Stimulated activated memory B cell treated with anti-CD40 and anti-IgM and Interleukin-4, amounts not matched to agents 10 μg/mL and 1 μg/mL and 100 μg/mL, for 72 hours (primary cell): ENCODE measurements around the gene PRRC2C.
A peak's percentile ranks its signal among the peaks of the same experiment; 100 is the strongest.
"Not testable (repeated sequence)": the region's sequence is repeated elsewhere in the genome, so short reads cannot be mapped to it uniquely, and the experiment has no call there.

Experiments used
- ATAC-seq: fragments of 150-1000 bp; cut with Tn5 transposase; 2 replicates; pipeline ENCODE4 v1.10.0; 2021
- H3K27ac Mint-ChIP-seq: one replicate; pipeline ENCODE4 v1.8.0; 2022; ENCODE audit warnings: mild to moderate bottlenecking, mixed read lengths
- H3K27me3 Mint-ChIP-seq: one replicate; pipeline ENCODE4 v1.8.0; 2022; ENCODE audit warnings: mixed read lengths
- H3K36me3 Mint-ChIP-seq: one replicate; pipeline ENCODE4 v1.8.0; 2022; ENCODE audit warnings: mixed read lengths
- H3K4me1 Mint-ChIP-seq: one replicate; pipeline ENCODE4 v1.8.0; 2022; ENCODE audit warnings: mixed read lengths
- H3K4me3 Mint-ChIP-seq: one replicate; pipeline ENCODE4 v1.8.0; 2022; ENCODE audit warnings: mild to moderate bottlenecking, moderate library complexity, mixed read lengths
- H3K9me3 Mint-ChIP-seq: one replicate; pipeline ENCODE4 v1.8.0; 2022; ENCODE audit warnings: mixed read lengths

The PRRC2C gene

DNA sequence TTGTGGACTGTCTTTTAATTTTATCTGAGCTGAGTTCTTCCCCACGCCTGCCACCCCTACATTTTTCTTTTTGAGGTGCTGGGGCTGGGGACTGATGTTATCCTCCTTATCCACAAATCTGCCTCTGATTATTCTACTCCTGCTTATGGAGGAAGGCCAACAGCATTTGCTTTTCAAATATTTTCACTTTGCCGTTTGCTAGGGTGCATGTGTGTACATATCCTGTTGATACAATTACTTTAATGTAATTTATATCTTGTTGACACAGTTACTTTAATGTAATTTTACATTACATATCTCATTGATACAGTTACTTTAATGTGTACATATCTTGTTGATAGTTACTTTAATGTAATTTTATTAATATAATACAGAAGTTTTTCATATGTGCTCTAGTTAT is 36.2 kb downstream of the PRRC2C start:
- H3K4me1 Mint-ChIP-seq = no peaks in the 10 kb centered on the region
- H3K4me3 Mint-ChIP-seq = no peak overlapping the region
- ATAC-seq = no peak
- H3K9me3 Mint-ChIP-seq = no peaks in the 10 kb centered on the region
- no peak overlapping the region for H3K27ac Mint-ChIP-seq
- H3K27me3 Mint-ChIP-seq = no peaks in the 10 kb centered on the region
- H3K36me3 Mint-ChIP-seq = peaks cover 35% of the 10 kb centered on the region

DNA sequence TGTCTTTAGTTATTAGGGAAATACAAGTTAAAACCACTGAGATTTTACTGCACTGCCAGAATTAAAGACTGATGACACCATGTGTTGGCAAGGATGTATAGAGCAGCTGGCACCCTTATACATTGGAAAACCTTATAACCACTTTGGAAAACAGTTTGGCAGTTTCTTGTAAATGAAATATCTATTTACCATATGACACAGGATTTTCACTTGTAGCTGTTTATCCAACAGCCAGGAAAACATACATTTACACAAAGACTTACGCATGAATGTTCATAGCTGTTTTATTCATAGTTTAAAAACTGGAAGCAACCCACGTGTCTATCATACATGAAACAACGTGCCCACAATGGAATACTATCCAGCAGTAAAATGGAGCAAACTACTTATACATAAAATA is 45.3 kb downstream of the PRRC2C start:
- peaks cover 65% of the 10 kb centered on the region for H3K36me3 Mint-ChIP-seq
- no peaks in the 10 kb centered on the region for H3K4me1 Mint-ChIP-seq
- no peak overlapping the region for H3K27ac Mint-ChIP-seq
- ATAC-seq = no peak
- no peaks in the 10 kb centered on the region for H3K27me3 Mint-ChIP-seq
- H3K9me3 Mint-ChIP-seq = no peaks in the 10 kb centered on the region
- no peak overlapping the region for H3K4me3 Mint-ChIP-seq

DNA sequence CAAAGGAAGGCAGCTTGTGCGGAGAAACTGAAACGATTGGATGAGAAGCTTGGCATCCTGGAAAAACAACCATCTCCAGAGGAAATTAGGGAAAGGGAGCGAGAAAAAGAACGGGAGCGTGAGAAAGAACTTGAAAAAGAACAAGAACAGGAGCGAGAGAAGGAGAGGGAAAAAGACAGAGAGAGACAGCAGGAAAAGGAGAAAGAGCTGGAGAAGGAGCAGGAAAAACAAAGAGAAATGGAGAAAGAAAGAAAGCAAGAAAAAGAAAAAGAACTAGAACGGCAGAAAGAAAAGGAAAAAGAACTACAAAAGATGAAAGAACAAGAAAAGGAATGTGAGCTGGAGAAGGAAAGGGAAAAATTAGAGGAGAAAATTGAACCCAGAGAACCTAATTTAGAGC is 47.2 kb downstream of the PRRC2C start:
- peaks cover 63% of the 10 kb centered on the region for H3K36me3 Mint-ChIP-seq
- no peak overlapping the region for H3K4me3 Mint-ChIP-seq
- no peak overlapping the region for H3K27ac Mint-ChIP-seq
- no peak for ATAC-seq
- H3K9me3 Mint-ChIP-seq = no peaks in the 10 kb centered on the region
- no peaks in the 10 kb centered on the region for H3K4me1 Mint-ChIP-seq
- no peaks in the 10 kb centered on the region for H3K27me3 Mint-ChIP-seq

DNA sequence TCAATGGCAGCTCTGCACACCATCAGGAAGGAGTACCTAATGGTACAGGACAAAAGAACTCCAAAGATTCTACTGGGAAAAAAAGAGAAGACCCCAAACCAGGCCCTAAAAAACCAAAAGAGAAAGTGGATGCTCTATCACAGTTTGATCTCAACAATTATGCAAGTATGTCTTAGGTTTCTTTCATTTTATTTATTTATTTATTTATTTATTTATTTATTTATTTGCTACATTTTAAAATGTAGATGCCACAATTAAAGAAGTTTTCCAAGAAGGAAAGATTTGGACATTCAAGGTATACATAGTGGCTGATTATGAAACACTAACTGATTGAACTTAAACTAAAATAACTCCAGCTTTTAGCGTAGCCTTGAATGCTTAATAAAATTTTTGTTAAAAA is 60.2 kb downstream of the PRRC2C start:
- Mint-ChIP-seq H3K36me3 (peaks cover 56% of the 10 kb centered on the region), H3K9me3 (no peaks in the 10 kb centered on the region), H3K4me1 (peaks cover 7% of the 10 kb centered on the region), H3K27me3 (no peaks in the 10 kb centered on the region), H3K27ac (no peak overlapping the region), H3K4me3 (no peak overlapping the region)
- ATAC-seq = no peak

DNA sequence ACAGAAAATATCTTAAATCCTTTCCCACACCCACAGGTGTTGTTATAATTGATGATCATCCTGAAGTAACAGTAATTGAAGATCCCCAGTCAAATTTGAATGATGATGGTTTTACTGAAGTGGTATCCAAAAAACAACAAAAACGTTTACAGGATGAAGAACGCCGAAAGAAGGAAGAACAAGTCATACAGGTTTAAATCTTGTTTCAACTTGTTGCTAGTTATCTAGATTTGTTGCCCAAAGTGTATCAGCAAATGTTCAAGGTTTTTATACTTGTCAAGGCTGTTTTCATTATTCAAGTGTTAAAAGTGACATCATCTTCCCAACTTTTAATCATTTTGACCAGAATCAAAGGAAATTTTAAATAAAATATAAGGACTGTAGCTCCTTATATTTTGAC is 64.7 kb downstream of the PRRC2C start:
- peaks cover under 1% of the 10 kb centered on the region for H3K9me3 Mint-ChIP-seq
- H3K4me3 Mint-ChIP-seq = no peak overlapping the region
- H3K27me3 Mint-ChIP-seq = no peaks in the 10 kb centered on the region
- no peak overlapping the region for H3K27ac Mint-ChIP-seq
- peaks cover 20% of the 10 kb centered on the region for H3K4me1 Mint-ChIP-seq
- no peak for ATAC-seq
- peaks cover 77% of the 10 kb centered on the region for H3K36me3 Mint-ChIP-seq

DNA sequence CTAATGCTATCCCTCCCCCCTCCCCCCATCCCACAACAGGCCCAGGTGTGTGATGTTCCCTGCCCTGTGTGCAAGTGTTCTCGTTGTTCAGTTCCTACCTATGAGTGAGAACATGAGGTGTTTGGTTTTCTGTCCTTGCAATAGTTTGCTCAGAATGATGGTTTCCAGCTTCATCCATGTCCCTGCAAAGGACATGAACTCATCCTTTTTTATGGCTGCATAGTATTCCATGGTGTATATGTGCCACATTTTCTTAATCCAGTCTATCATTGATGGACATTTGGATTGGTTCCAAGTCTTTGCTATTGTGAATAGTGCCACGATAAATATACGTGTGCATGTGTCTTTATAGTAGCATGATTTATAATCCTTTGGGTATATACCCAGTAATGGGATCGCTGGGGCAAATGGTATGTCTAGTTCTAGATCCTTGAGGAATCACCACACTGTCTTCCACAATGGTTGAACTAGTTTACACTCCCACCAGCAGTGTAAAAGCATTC is 65.3 kb downstream of the PRRC2C start:
- Mint-ChIP-seq H3K36me3 (peaks cover 77% of the 10 kb centered on the region), H3K4me1 (peaks cover 20% of the 10 kb centered on the region)
- not testable (repeated sequence) for H3K4me3 Mint-ChIP-seq, H3K27ac Mint-ChIP-seq, H3K9me3 Mint-ChIP-seq, H3K27me3 Mint-ChIP-seq, ATAC-seq

DNA sequence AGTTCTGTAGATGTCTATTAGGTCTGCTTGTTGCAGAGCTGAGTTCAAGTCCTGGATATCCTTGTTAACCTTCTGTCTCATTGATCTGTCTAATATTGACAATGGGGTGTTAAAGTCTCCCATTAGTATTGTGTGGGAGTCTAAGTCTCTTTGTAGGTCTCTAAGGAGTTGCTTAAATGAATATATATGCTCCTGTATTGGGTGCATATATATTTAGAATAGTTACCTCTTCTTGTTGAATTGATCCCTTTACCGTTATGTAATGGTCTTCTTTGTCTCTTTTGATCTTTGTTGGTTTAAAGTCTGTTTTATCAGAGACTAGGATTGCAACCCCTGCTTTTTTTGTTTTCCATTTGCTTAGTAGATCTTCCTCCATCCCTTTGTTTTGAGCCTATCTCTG is 68.6 kb downstream of the PRRC2C start:
- Mint-ChIP-seq H3K4me1 (peaks cover 20% of the 10 kb centered on the region), H3K36me3 (peaks cover 88% of the 10 kb centered on the region)
- not testable (repeated sequence) for H3K27ac Mint-ChIP-seq, ATAC-seq, H3K27me3 Mint-ChIP-seq, H3K9me3 Mint-ChIP-seq, H3K4me3 Mint-ChIP-seq

DNA sequence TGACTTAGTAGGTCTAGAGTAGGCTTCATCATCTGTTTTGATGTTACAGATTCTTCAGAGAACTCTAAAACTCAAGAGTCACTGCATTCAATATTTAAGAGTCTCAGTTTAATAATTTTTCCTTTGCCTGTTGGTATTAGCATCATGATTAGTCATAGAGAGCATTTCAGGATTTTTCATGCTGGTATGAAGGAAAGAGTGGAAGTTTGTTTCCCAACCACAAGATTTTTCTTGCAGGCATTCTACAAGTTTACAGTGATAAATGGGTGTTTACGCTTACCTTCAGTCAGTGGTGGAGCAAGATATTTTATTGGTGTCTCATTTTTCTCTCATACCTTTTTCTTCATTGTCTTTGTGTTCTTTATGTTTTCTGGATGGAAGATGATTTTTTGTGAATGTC is 78.3 kb downstream of the PRRC2C start:
- no peak overlapping the region for H3K27ac Mint-ChIP-seq
- H3K4me3 Mint-ChIP-seq = no peak overlapping the region
- H3K36me3 Mint-ChIP-seq = peaks cover 20% of the 10 kb centered on the region
- no peaks in the 10 kb centered on the region for H3K9me3 Mint-ChIP-seq
- no peaks in the 10 kb centered on the region for H3K4me1 Mint-ChIP-seq
- H3K27me3 Mint-ChIP-seq = no peaks in the 10 kb centered on the region
- no peak for ATAC-seq

DNA sequence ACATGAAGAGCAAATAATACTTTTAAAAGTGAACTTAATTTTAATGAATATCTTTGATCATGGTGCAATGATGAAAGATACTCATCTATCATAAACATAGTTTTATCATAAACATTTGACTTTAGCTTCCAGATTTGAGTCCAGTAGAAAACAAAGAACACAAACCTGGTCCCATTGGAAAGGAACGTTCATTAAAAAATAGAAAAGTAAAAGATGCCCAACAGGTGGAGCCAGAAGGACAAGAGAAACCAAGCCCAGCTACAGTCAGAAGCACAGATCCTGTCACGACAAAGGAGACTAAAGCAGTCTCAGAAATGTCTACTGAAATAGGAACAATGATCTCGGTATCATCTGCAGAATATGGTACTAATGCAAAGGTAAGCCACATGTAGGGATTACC is 81.1 kb downstream of the PRRC2C start:
- H3K4me1 Mint-ChIP-seq = no peaks in the 10 kb centered on the region
- no peak overlapping the region for H3K27ac Mint-ChIP-seq
- no peaks in the 10 kb centered on the region for H3K9me3 Mint-ChIP-seq
- peaks cover 24% of the 10 kb centered on the region for H3K36me3 Mint-ChIP-seq
- no peaks in the 10 kb centered on the region for H3K27me3 Mint-ChIP-seq
- no peak for ATAC-seq
- H3K4me3 Mint-ChIP-seq = no peak overlapping the region

DNA sequence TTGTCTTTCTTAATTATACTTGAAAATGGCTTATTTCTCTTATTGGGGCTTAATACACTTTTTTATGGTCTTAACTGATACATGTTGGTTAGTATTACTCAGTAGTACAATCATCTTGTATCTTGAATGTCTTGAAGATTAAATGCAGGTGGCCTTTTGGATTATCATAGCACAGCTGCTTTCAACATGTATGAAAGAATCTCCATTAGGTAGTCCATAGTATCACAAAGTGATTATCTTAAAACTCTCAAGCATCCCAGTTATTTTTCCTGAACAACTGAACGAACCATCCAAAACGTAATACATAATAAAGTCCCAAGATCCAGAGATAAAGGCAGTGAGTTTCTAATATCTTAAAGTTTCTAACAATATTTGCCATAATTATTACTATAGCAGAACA is 85.0 kb downstream of the PRRC2C start:
- H3K4me3 Mint-ChIP-seq = no peak overlapping the region

DNA sequence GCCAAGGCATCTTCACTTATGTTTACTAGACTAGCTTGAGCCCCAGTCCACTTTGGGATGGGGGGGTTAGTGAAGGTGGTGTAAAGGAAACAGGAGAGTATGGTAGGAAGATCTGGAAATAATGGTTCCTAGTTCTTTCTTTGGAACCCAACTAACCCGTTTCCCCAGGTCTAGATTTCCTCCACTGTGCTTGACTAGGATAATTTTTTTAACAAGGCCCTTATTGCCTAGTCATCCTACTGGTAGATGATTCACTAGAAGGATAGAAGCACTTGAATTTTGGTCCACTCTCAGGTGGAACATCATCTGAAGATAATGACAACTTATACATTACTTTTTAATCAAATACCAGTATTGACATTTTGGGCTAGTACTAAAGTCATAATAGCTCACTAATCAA is 90.8 kb downstream of the PRRC2C start:
- H3K27me3 Mint-ChIP-seq = no peaks in the 10 kb centered on the region
- peak overlapping the region; percentile 37 for H3K27ac Mint-ChIP-seq
- no peaks in the 10 kb centered on the region for H3K4me1 Mint-ChIP-seq
- ATAC-seq = no peak
- no peak overlapping the region for H3K4me3 Mint-ChIP-seq
- H3K9me3 Mint-ChIP-seq = no peaks in the 10 kb centered on the region
- H3K36me3 Mint-ChIP-seq = peaks cover 53% of the 10 kb centered on the region

More for the DNA sequence above, 85.0 kb downstream of the PRRC2C start:
- no peak for ATAC-seq
- H3K27me3 Mint-ChIP-seq = no peaks in the 10 kb centered on the region
- no peaks in the 10 kb centered on the region for H3K4me1 Mint-ChIP-seq
- no peak overlapping the region for H3K27ac Mint-ChIP-seq
- no peaks in the 10 kb centered on the region for H3K9me3 Mint-ChIP-seq
- peaks cover 30% of the 10 kb centered on the region for H3K36me3 Mint-ChIP-seq

DNA sequence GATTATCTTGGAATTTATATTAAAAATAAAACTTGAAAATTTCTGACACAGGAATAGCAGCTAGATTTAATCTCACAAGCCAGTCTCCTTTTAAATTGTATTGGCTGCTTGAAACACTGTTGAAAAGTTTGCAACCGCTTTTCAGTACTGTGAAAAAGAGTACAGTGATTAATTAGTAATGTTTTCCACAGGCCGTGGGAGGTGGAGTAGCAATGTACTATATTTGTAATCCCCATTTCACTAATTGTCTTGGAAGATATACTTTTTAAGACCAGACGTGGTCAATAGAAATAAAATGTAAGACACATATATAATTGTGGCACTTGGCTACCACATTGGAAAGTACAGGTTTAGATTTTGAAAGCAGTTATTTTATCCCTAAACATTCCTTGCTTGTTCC is 95.9 kb downstream of the PRRC2C start:
- H3K9me3 Mint-ChIP-seq = no peaks in the 10 kb centered on the region
- no peak overlapping the region for H3K27ac Mint-ChIP-seq
- no peaks in the 10 kb centered on the region for H3K4me1 Mint-ChIP-seq
- ATAC-seq = no peak
- no peaks in the 10 kb centered on the region for H3K27me3 Mint-ChIP-seq
- no peak overlapping the region for H3K4me3 Mint-ChIP-seq
- H3K36me3 Mint-ChIP-seq = peaks cover 68% of the 10 kb centered on the region

DNA sequence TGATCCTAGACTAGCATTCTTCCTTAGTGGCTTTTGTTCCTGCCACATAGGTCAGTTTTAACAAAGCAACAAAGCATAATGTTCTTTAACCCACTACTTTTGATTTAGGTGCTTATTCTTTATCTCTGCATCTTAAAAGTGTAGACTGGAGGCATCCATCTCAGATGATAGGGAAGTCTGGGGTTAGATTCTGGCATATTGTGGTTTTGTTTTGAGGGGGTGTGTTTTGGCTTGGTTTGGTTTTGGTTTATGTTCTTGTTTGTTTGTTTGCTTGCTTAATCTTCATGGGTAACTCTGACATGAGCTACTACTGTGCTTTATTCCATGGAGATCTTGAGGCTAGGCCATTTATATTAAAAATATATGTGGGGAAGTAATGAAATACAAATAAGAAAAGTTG is 96.4 kb downstream of the PRRC2C start:
- H3K27me3 Mint-ChIP-seq = no peaks in the 10 kb centered on the region
- ATAC-seq = no peak
- H3K36me3 Mint-ChIP-seq = peaks cover 67% of the 10 kb centered on the region

DNA sequence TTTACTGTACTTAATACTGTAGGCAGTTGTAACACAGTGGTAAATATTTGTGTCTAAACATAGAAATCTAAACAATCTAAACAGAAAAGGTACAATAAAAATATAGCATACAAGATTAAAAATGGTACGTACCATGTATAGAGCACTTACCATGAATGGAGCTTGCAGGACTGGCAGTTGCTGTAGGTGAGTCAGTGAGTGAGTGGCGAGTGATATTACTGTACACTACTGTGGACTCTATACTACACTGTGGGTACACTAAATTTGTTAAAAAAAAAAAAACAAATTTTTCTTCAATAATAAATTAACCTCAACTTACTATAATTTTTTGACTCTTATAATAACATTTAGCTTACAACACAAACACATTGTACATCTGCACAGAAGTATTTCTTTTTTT is 97.3 kb downstream of the PRRC2C start:
- ATAC-seq = no peak
- H3K4me3 Mint-ChIP-seq = no peak overlapping the region
- H3K27ac Mint-ChIP-seq = no peak overlapping the region
- H3K27me3 Mint-ChIP-seq = no peaks in the 10 kb centered on the region
- H3K36me3 Mint-ChIP-seq = peaks cover 63% of the 10 kb centered on the region
- H3K4me1 Mint-ChIP-seq = no peaks in the 10 kb centered on the region
- no peaks in the 10 kb centered on the region for H3K9me3 Mint-ChIP-seq

More for the DNA sequence above, 96.4 kb downstream of the PRRC2C start:
- no peak overlapping the region for H3K27ac Mint-ChIP-seq
- no peaks in the 10 kb centered on the region for H3K9me3 Mint-ChIP-seq
- no peak overlapping the region for H3K4me3 Mint-ChIP-seq
- no peaks in the 10 kb centered on the region for H3K4me1 Mint-ChIP-seq

DNA sequence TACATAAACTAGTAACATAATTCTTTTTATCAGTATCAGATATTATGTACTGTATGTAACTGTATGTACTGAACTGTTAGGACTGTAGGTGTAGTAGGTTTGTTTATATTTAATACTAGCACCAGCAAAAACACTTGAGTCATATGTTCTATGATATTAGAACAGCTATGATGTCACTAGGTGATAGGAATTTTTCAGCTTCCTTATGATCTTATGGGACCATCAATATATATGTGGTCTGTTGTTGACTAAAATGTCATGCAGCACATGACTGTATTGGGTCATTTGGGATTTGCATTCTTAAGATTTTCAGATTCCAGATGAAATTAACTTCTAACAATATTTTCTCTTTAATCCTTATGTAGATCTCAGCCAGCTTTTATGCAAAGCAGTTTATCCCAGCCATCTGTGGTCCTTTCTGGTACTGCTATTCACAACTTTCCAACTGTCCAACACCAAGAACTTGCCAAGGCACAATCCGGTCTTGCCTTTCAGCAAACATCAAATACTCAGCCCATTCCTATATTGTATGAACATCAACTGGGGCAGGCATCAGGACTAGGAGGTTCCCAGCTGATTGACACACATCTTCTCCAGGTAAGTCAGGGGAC is 98.4 kb downstream of the PRRC2C start:
- H3K4me3 Mint-ChIP-seq = no peak overlapping the region
- H3K27me3 Mint-ChIP-seq = no peaks in the 10 kb centered on the region
- H3K27ac Mint-ChIP-seq = peak overlapping the region; percentile 13
- no peak for ATAC-seq
- no peaks in the 10 kb centered on the region for H3K9me3 Mint-ChIP-seq
- H3K36me3 Mint-ChIP-seq = peaks cover 66% of the 10 kb centered on the region
- no peaks in the 10 kb centered on the region for H3K4me1 Mint-ChIP-seq

DNA sequence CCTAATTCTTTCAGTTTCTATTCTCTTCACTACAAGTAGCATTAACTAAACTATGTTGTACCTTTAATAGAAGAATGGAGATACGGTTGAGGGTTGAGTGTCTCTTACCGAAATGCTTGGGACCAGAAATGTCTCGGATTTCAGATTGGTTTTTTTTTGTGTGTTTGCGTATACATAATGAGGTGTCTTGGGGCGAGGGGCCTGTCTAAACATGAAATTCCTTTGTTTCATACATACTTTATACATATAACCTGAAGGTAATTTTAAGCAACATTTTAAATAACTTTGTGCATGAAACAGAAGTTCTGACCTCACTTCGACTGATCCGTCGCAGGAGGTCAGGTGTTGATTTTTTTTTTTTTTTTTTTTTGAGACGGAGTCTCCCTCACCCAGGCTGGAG is 100.4 kb downstream of the PRRC2C start:
- H3K4me1 Mint-ChIP-seq = peaks cover 8% of the 10 kb centered on the region
- no peaks in the 10 kb centered on the region for H3K27me3 Mint-ChIP-seq
- peaks cover 66% of the 10 kb centered on the region for H3K36me3 Mint-ChIP-seq
- no peak overlapping the region for H3K4me3 Mint-ChIP-seq
- no peak overlapping the region for H3K27ac Mint-ChIP-seq
- no peak for ATAC-seq
- H3K9me3 Mint-ChIP-seq = no peaks in the 10 kb centered on the region

DNA sequence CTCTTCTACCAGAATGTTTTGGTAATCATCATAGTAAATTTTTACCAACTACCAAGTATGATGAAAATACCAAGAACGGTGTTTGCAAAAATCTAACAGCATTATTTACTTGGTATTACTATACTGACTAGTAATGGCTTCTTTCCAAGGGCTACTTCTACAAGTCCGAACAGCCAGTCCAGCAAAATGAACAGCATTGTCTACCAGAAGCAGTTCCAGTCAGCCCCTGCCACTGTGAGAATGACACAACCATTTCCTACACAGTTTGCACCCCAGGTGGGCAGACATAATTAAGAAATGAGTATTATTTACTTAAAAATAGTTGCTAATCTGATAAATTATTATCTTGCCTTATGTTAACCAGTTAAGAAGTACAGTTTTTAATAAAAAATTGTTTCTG is 102.9 kb downstream of the PRRC2C start:
- no peak overlapping the region for H3K4me3 Mint-ChIP-seq
- H3K36me3 Mint-ChIP-seq = peaks cover 74% of the 10 kb centered on the region
- ATAC-seq = no peak
- H3K27ac Mint-ChIP-seq = no peak overlapping the region
- no peaks in the 10 kb centered on the region for H3K27me3 Mint-ChIP-seq
- H3K4me1 Mint-ChIP-seq = peaks cover 8% of the 10 kb centered on the region
- H3K9me3 Mint-ChIP-seq = no peaks in the 10 kb centered on the region
